HepG2 (cell line): ENCODE data around the gene RERE. TPM values are rescaled to one million over a fixed set of nuclear protein-coding genes. Genes with fewer than 3 reads are reported as not detected.

Experiments used
- ATAC-seq: fragments of 200-7000 bp; cut with Tn5 transposase; 3 replicates; pipeline ENCODE4 v1.9.1; 2020; ENCODE audit warnings: mild to moderate bottlenecking, moderate library complexity
- BruUV-seq: library from RNA; stranded (reverse); fragments of 400-500 nt; replicated peaks from 2 replicates; lab custom pipeline; 2021; lab: Mats Ljungman, UMichigan
- CTCF ChIA-PET: fragments of 300-600 bp; formaldehyde crosslinking; extraction: SDS; loops from one replicate; lab custom pipeline; 2021; ENCODE audit warnings: low total read pairs, inconsistent platforms, low intra/inter-chr PET ratio; lab: Yijun Ruan, JAX
- POLR2A ChIA-PET: fragments of 350-600 bp; sonication (Branson Sonifier 250); formaldehyde crosslinking; loops from one replicate; lab custom pipeline; 2020; ENCODE audit warnings: antibody characterized with exemption, inconsistent platforms; lab: Yijun Ruan, JAX
- DNase-seq: peaks from one replicate; pipeline ENCODE4 v3.0.0-alpha.2; 2015; ENCODE audit warnings: low spot score
- FAIRE-seq: peaks from 3 replicates; lab custom pipeline; 2011; peaks lifted over from hg19 to GRCh38; lab: Jason Lieb, UNC
- H2AFZ ChIP-seq: one replicate; pipeline ENCODE4 v1.6.1; 2011; ENCODE audit warnings: low read length, inconsistent platforms
- H3K27ac ChIP-seq: fragments of 300-600 bp; 3 replicates; pipeline ENCODE4 v1.8.0; 2011; ENCODE audit warnings: mixed run types, mild to moderate bottlenecking, mixed read lengths, low read length, inconsistent platforms; ENCODE audit not compliant: insufficient read depth; ENCODE audit errors: extremely low read length
- H3K27me3 ChIP-seq, 2 experiments: fragments of 200-600 bp in 1 of 2; 2 replicates in 1 of 2; 3 replicates in 1 of 2; pipeline versions ENCODE4 v1.6.0 to v1.8.0; 2011; ENCODE audit warnings: low read length in 2 of 2, mild to moderate bottlenecking in 2 of 2, moderate library complexity in 2 of 2, inconsistent platforms in 1 of 2; ENCODE audit not compliant: insufficient read depth in 2 of 2, control insufficient read depth in 1 of 2
- H3K36me3 ChIP-seq, 2 experiments: fragments of 200-600 bp in 1 of 2; replicated peaks in 1 of 2; 2 replicates in 1 of 2; 3 replicates in 1 of 2; pipeline versions ENCODE4 v1.5.1 to v1.8.0; 2011; ENCODE audit warnings: low read length in 2 of 2, inconsistent platforms in 1 of 2; ENCODE audit not compliant: insufficient read depth in 2 of 2, control insufficient read depth in 1 of 2
- H3K4me1 ChIP-seq: 2 replicates; pipeline ENCODE4 v1.5.1; 2012; ENCODE audit warnings: low read length, inconsistent platforms; ENCODE audit not compliant: insufficient read depth
- H3K4me2 ChIP-seq: 2 replicates; pipeline ENCODE4 v1.6.0; 2011; ENCODE audit warnings: low read depth, low read length, inconsistent platforms
- H3K4me3 ChIP-seq, 3 experiments: fragments of 200-600 bp in 1 of 3; sonication (generic), shearing (Covaris generic) in 1 of 3; replicated peaks in 1 of 3; 2 replicates each; pipeline ENCODE4 v1.5.1; 2011 to 2016; ENCODE audit warnings: low read length in 3 of 3, inconsistent platforms in 2 of 3, low read depth in 2 of 3, mild to moderate bottlenecking in 2 of 3, control low read depth in 1 of 3, mixed read lengths in 1 of 3; ENCODE audit not compliant: insufficient read depth in 1 of 3
- H3K79me2 ChIP-seq: one replicate; pipeline ENCODE4 v1.6.1; 2011; ENCODE audit warnings: low read length, inconsistent platforms; ENCODE audit not compliant: insufficient read depth
- H3K9ac ChIP-seq: 2 replicates; pipeline ENCODE4 v1.6.0; 2011; ENCODE audit warnings: mild to moderate bottlenecking, low read depth, low read length, inconsistent platforms; ENCODE audit not compliant: insufficient read depth
- H3K9me3 ChIP-seq: 2 replicates; pipeline ENCODE4 v1.5.1; 2012; ENCODE audit warnings: mild to moderate bottlenecking, low read length
- H4K20me1 ChIP-seq: 2 replicates; pipeline ENCODE4 v1.6.0; 2011; ENCODE audit warnings: inconsistent platforms, mild to moderate bottlenecking, low read length, moderate library complexity; ENCODE audit not compliant: insufficient read depth
- CBFB ChIP-seq: sonication (generic); formaldehyde crosslinking; IDR thresholded peaks from 2 replicates; pipeline ENCODE4 v1.4.0; 2020; ENCODE audit warnings: missing genetic modification reagents
- HNRNPH1 ChIP-seq: fragments of 200-400 bp; formaldehyde crosslinking; optimal IDR thresholded peaks from 2 replicates; pipeline ENCODE3; 2017; ENCODE audit warnings: mild to moderate bottlenecking, low read depth, low read length
- KDM6A ChIP-seq: IDR thresholded peaks from 2 replicates; pipeline ENCODE4 v1.6.1; 2016; ENCODE audit warnings: low read depth
- NBN ChIP-seq: fragments of 450-650 bp; conservative IDR thresholded peaks from 2 replicates; pipeline ENCODE4 v1.6.1; 2017
- PHF5A ChIP-seq: IDR thresholded peaks from one replicate; pipeline ENCODE4 v1.6.1; 2018; ENCODE audit warnings: low read depth, missing genetic modification reagents; ENCODE audit not compliant: unreplicated experiment
- PPARG ChIP-seq: conservative IDR thresholded peaks from 2 replicates; pipeline ENCODE4 v1.6.1; 2016; ENCODE audit warnings: missing biosample characterization, missing genetic modification reagents
- SAP130 ChIP-seq: IDR thresholded peaks from 2 replicates; pipeline ENCODE4 v1.6.1; 2016; ENCODE audit warnings: low read depth
- SMAD1 ChIP-seq: sonication (generic); formaldehyde crosslinking; IDR thresholded peaks from 2 replicates; pipeline ENCODE4 v1.4.0; 2020; ENCODE audit warnings: missing genetic modification reagents, low read depth, mild to moderate bottlenecking, borderline replicate concordance
- SNRNP70 ChIP-seq: fragments of 200-400 bp; formaldehyde crosslinking; IDR thresholded peaks from 2 replicates; pipeline ENCODE4 v1.6.1; 2017; ENCODE audit warnings: mild to moderate bottlenecking, low read depth, low read length, moderate library complexity
- ZC3H4 ChIP-seq: sonication (generic); formaldehyde crosslinking; IDR thresholded peaks from 2 replicates; pipeline ENCODE4 v1.4.0; 2020; ENCODE audit warnings: missing genetic modification reagents, borderline replicate concordance
- ZMAT3 ChIP-seq: sonication (generic); formaldehyde crosslinking; conservative IDR thresholded peaks from 2 replicates; pipeline ENCODE4 v1.7.0; 2021; ENCODE audit warnings: missing genetic modification reagents
- ZMYM2 ChIP-seq: sonication (generic); formaldehyde crosslinking; IDR thresholded peaks from 2 replicates; pipeline ENCODE4 v1.8.0; 2022; ENCODE audit warnings: mild to moderate bottlenecking, missing genetic modification reagents
- ZNF225 ChIP-seq: sonication (generic); formaldehyde crosslinking; IDR thresholded peaks from 2 replicates; pipeline ENCODE4 v1.4.0; 2020; ENCODE audit warnings: mild to moderate bottlenecking, missing genetic modification reagents
- ZNF263 ChIP-seq: sonication (generic); formaldehyde crosslinking; IDR thresholded peaks from 2 replicates; pipeline ENCODE4 v1.4.0; 2020; ENCODE audit warnings: missing genetic modification reagents
- ZNF652 ChIP-seq: IDR thresholded peaks from 2 replicates; pipeline ENCODE4 v1.6.1; 2016; ENCODE audit warnings: low read depth, borderline replicate concordance
- ZNF841 ChIP-seq: sonication (generic); formaldehyde crosslinking; IDR thresholded peaks from 2 replicates; pipeline ENCODE4 v1.8.1; 2023; ENCODE audit warnings: missing genetic modification reagents, borderline replicate concordance
- WGBS: methylation state at CpG from one replicate; pipeline ENCODE4 v1.1.6; 2017; ENCODE audit warnings: low lambda C conversion rate; 5-methylcytosine and 5-hydroxymethylcytosine counted together
- in situ Hi-C: cut with HindIII; loops from 2 replicates; pipeline ENCODE4 v1.10.0; 2017; ENCODE audit warnings: low pct_unique_long_range_greater_than_20kb; ENCODE audit not compliant: extremely low pct_ligation_motif_present
- intact Hi-C: fragments of 100-400 bp; cut with micrococcal nuclease; formaldehyde crosslinking; loops from one replicate; pipeline ENCODE4 v1.10.0; 2022; ENCODE audit not compliant: unreplicated experiment
- polyA plus RNA-seq, 8 experiments: library from polyadenylated mRNA; depleted of rRNA in 3 of 8; stranded (reverse) in 7 of 8; unstranded in 1 of 8; fragments of >200 nt; fragmentation: Illumina TruSeq in 4 of 8; extraction: Trizol in 4 of 8; gene quantifications; 2 replicates each; pipeline versions ENCODE4 v1.2.1 to v1.2.3, GENCODE V29; 2011 to 2016; ENCODE audit warnings: low read depth in 4 of 8, missing spikeins in 1 of 8, mixed read lengths in 1 of 8; ENCODE audit not compliant: insufficient read depth in 1 of 8
- total RNA-seq, 5 experiments: library from RNA; depleted of rRNA; stranded (reverse); fragments of >200 nt; fragmentation: Illumina TruSeq; extraction: Trizol; gene quantifications; 2 replicates each; pipeline ENCODE4 v1.2.3, GENCODE V29; 2016; ENCODE audit warnings: low read depth in 1 of 5
- TF ChIP-seq, protein P1 (sequence below): sonication (generic); formaldehyde crosslinking; IDR thresholded peaks from 2 replicates; pipeline ENCODE4 v1.5.0; 2020; ENCODE audit warnings: missing genetic modification reagents
- TF ChIP-seq, protein P2 (sequence below): sonication (generic); formaldehyde crosslinking; IDR thresholded peaks from 2 replicates; pipeline ENCODE4 v1.5.0; 2020; ENCODE audit warnings: missing genetic modification reagents, mild to moderate bottlenecking, borderline replicate concordance
- TF ChIP-seq, protein P3 (sequence below): IDR thresholded peaks from 2 replicates; pipeline ENCODE4 v1.6.1; 2018; ENCODE audit warnings: missing genetic modification reagents, mild to moderate bottlenecking, missing compliant biosample characterization

Gene RERE
- total and polyA plus RNA-seq, 2 of the 13 experiments (the other 11 are each of a cell fraction or from before 2014, with no cell fraction given): 18.3 to 21.9 TPM

DNA sequence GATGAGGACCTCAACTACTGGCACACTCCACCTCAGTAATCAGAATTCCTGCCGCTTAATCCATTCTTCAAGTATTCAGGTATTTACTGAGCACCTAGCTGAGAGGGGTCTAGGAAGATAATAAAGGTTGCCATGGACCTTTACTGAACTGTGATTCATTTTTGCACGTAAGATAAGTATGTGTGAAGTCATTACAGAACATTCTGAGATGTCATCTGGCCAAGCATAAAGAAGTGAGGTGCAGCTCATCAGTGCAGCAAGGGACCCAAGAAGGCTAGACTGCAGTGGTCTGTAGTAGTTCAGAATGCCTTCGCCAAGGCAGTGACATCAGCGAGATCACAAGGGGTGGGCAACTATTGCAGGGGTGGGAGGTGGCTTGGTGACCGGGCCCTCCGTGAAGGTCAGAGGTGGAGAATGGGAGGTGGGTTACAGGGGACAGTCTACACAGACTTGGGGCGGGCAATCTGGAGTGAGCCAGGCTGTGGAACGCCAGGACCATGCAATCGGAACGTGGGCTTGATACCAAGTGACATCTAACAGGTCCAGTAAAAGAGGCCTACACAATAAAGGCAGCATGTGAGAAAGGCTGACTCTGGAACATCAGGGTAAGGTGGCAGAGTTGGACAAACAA lies 392.2 kb downstream of the RERE start:
- in situ Hi-C loops: no loop called here

More for the DNA sequence above, 392.2 kb downstream of the RERE start:
- peaks cover 44% of the 10 kb centered on the region for H3K4me1 ChIP-seq
- H3K79me2 ChIP-seq: peaks cover 40% of the 10 kb centered on the region
- POLR2A ChIA-PET: interaction anchor here (1.0 to 1.4 kb wide), 2 partner anchors 38 to 278 kb away, joined by 3 to 4 read pairs; no protein-coding TSS in a partner anchor
- peaks cover 7 to 9% of the 10 kb centered on the region in 2 experiments; a peak in 4 of 5 replicates for H3K36me3 ChIP-seq
- no TSS peak for BruUV-seq
- H3K4me2 ChIP-seq: peak overlapping the region; percentile 70
- H3K27me3 ChIP-seq: no peaks in the 10 kb centered on the region
- TF ChIP-seq SAP130 (no peak), ZMYM2 (CRISPR knock-in tag) (no peak), KDM6A (no peak), NBN (no peak), CBFB (CRISPR knock-in tag) (no peak), ZNF263 (CRISPR knock-in tag) (no peak), ZNF841 (CRISPR knock-in tag) (no peak), ZNF225 (CRISPR knock-in tag) (no peak), HNRNPH1 (no peak), PHF5A (CRISPR knock-in tag) (no peak), ZNF652 (no peak), ZMAT3 (CRISPR knock-in tag) (no peak), SNRNP70 (no peak), SMAD1 (no peak), ZC3H4 (no peak), PPARG (CRISPR knock-in tag) (no peak)
- TF ChIP-seq, protein P1, sequence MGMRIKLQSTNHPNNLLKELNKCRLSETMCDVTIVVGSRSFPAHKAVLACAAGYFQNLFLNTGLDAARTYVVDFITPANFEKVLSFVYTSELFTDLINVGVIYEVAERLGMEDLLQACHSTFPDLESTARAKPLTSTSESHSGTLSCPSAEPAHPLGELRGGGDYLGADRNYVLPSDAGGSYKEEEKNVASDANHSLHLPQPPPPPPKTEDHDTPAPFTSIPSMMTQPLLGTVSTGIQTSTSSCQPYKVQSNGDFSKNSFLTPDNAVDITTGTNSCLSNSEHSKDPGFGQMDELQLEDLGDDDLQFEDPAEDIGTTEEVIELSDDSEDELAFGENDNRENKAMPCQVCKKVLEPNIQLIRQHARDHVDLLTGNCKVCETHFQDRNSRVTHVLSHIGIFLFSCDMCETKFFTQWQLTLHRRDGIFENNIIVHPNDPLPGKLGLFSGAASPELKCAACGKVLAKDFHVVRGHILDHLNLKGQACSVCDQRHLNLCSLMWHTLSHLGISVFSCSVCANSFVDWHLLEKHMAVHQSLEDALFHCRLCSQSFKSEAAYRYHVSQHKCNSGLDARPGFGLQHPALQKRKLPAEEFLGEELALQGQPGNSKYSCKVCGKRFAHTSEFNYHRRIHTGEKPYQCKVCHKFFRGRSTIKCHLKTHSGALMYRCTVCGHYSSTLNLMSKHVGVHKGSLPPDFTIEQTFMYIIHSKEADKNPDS (CRISPR knock-in tag): no peak
- TF ChIP-seq, protein P2, sequence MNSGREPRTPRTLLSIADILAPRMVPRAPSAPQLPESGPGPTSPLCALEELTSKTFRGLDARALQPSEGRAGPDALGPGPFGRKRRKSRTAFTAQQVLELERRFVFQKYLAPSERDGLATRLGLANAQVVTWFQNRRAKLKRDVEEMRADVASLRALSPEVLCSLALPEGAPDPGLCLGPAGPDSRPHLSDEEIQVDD: no peak
- TF ChIP-seq, protein P3, sequence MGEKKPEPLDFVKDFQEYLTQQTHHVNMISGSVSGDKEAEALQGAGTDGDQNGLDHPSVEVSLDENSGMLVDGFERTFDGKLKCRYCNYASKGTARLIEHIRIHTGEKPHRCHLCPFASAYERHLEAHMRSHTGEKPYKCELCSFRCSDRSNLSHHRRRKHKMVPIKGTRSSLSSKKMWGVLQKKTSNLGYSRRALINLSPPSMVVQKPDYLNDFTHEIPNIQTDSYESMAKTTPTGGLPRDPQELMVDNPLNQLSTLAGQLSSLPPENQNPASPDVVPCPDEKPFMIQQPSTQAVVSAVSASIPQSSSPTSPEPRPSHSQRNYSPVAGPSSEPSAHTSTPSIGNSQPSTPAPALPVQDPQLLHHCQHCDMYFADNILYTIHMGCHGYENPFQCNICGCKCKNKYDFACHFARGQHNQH (CRISPR knock-in tag): no peak
- TF ChIP-seq, all 625 proteins: peak for 0
- no peak for DNase-seq
- intact Hi-C loops: no loop called here
- 91% methylated on average over 10 of the region's 10 CpGs for WGBS
- Histone ChIP-seq H2AFZ (no peak overlapping the region), H3K9ac (no peak overlapping the region; the same call in 1 of the 2 replicates), H4K20me1 (peaks cover 31% of the 10 kb centered on the region), H3K27ac (peak overlapping the region; percentile 88), H3K9me3 (no peaks in the 10 kb centered on the region), H3K4me3 (peak overlapping the region in 1 of 3 experiments; percentile 72; a peak in 1 of 6 replicates)
- no peak for FAIRE-seq
- no peak for ATAC-seq
- CTCF ChIA-PET: no interaction called here
